Gastrocnemius medialis (tissue), 4 donors: ENCODE data around the gene TSACC. TPM values are rescaled to one million over a fixed set of nuclear protein-coding genes. Genes with fewer than 3 reads are reported as not detected.
A peak's percentile ranks its signal among the peaks of the same experiment; 100 is the strongest.

ENCODE experiments used
- ATAC-seq, 2 donors: fragments of 150-250 bp; one replicate each; pipeline ENCODE4 v1.9.1; 2016
- DNase-seq, 2 donors: peaks; one replicate each; pipeline ENCODE4 v3.0.0-alpha.2; 2019
- H3K27ac ChIP-seq, 4 donors: fragments of 200-600 bp; sonication (generic); 1 replicate in 1 of 4; 2 replicates in 3 of 4; pipeline ENCODE4 v1.5.1; 2016 to 2018; ENCODE audit warnings: mild to moderate bottlenecking in 2 of 4, moderate library complexity in 1 of 4
- H3K27me3 ChIP-seq, 3 donors: fragments of 200-600 bp; sonication (generic) in 2 of 3; 1 replicate in 1 of 3; 2 replicates in 2 of 3; pipeline versions ENCODE4 v1.5.1 to v1.6.0; 2016 to 2019; ENCODE audit warnings: mild to moderate bottlenecking in 1 of 3, moderate library complexity in 1 of 3
- H3K36me3 ChIP-seq, 2 donors: fragments of 200-600 bp; sonication (generic) in 1 of 2; one replicate each; pipeline ENCODE4 v1.5.1; 2017 to 2018
- H3K4me1 ChIP-seq, 2 donors: fragments of 200-600 bp; sonication (generic) in 1 of 2; one replicate each; pipeline ENCODE4 v1.5.1; 2016 to 2017; ENCODE audit warnings: mild to moderate bottlenecking in 2 of 2
- H3K4me3 ChIP-seq, 4 donors: fragments of 200-600 bp; sonication (generic) in 3 of 4; 1 replicate in 1 of 4; 2 replicates in 3 of 4; pipeline ENCODE4 v1.5.1; 2016 to 2019; ENCODE audit warnings: mild to moderate bottlenecking in 2 of 4
- H3K9me3 ChIP-seq, 3 donors: fragments of 200-600 bp; sonication (generic) in 2 of 3; 1 replicate in 1 of 3; 2 replicates in 2 of 3; pipeline ENCODE4 v1.5.1; 2016 to 2019
- POLR2A ChIP-seq, 2 donors: fragments of 450-650 bp; IDR thresholded peaks; one replicate each; pipeline ENCODE4 v1.6.1; 2017; ENCODE audit warnings: antibody characterized with exemption in 2 of 2, mild to moderate bottlenecking in 2 of 2, moderate library complexity in 2 of 2
- in situ Hi-C, 4 donors: fragments of 200-750 bp; cut with MboI; loops; one replicate each; pipeline versions ENCODE4 v1.15.0 to v1.8.0; 2017; ENCODE audit warnings: low sequenced_read_pairs in 4 of 4
- intact Hi-C: fragments of 100-400 bp; cut with DNase I; formaldehyde crosslinking; loops from one replicate; pipeline ENCODE4 v1.15.1; 2023; ENCODE audit warnings: low total_unique reads
- total RNA-seq, 4 donors: library from RNA; depleted of rRNA; stranded (reverse); fragments of >200 nt; gene quantifications; one replicate each; pipeline versions ENCODE4 v1.1.0 to v1.2.3, GENCODE V29; 2016
- TF ChIP-seq, protein P1 (sequence below), 5 experiments: fragments of 450-650 bp in 3 of 5; fragments of 200-600 bp in 2 of 5; sonication (generic) in 2 of 5; IDR thresholded peaks in 4 of 5; conservative IDR thresholded peaks in 1 of 5; 1 replicate in 4 of 5; 2 replicates in 1 of 5; pipeline ENCODE4 v1.5.1; 2016 to 2019; ENCODE audit warnings: antibody characterized with exemption in 5 of 5, mild to moderate bottlenecking in 3 of 5, moderate library complexity in 3 of 5

The TSACC gene
- total RNA-seq, 4 donors from 2014 or later = not detected

- peaks cover 19 to 24% (median 22%) of the 10 kb centered on the region in 3 donors for H3K27me3 ChIP-seq
- H3K4me3 ChIP-seq = no peak overlapping the region
- ATAC-seq (no peak), DNase-seq (no peak)
- H3K9me3 ChIP-seq = no peaks in the 10 kb centered on the region
- in situ Hi-C loops = no loop called here
- H3K4me1 ChIP-seq = no peaks in the 10 kb centered on the region
- H3K36me3 ChIP-seq = no peaks in the 10 kb centered on the region
- TF ChIP-seq, protein P1, sequence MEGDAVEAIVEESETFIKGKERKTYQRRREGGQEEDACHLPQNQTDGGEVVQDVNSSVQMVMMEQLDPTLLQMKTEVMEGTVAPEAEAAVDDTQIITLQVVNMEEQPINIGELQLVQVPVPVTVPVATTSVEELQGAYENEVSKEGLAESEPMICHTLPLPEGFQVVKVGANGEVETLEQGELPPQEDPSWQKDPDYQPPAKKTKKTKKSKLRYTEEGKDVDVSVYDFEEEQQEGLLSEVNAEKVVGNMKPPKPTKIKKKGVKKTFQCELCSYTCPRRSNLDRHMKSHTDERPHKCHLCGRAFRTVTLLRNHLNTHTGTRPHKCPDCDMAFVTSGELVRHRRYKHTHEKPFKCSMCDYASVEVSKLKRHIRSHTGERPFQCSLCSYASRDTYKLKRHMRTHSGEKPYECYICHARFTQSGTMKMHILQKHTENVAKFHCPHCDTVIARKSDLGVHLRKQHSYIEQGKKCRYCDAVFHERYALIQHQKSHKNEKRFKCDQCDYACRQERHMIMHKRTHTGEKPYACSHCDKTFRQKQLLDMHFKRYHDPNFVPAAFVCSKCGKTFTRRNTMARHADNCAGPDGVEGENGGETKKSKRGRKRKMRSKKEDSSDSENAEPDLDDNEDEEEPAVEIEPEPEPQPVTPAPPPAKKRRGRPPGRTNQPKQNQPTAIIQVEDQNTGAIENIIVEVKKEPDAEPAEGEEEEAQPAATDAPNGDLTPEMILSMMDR (IDR thresholded peaks at IDR 0.05 in 4 of 5, conservative IDR thresholded peaks at IDR 0.05 in 1 of 5) = no peak
- no peak for TF ChIP-seq POLR2A (IDR thresholded peaks at IDR 0.05)
- no peak overlapping the region for H3K27ac ChIP-seq
- intact Hi-C loops = no loop called here
Observed at GRCh38 chr1:156356262-156356874, 18.0 kb downstream of the TSACC start.

GRCh38 chr1:156356875-156357534 is 18.7 kb downstream of the TSACC start:
- peaks cover 19 to 24% (median 22%) of the 10 kb centered on the region in 3 donors for H3K27me3 ChIP-seq
- no peaks in the 10 kb centered on the region for H3K4me1 ChIP-seq
- peak in 1 of 2 donors; percentile 54 for ATAC-seq
- no peak for DNase-seq
- intact Hi-C loops (no loop called here), in situ Hi-C loops (no loop called here)
- no peak overlapping the region for H3K27ac ChIP-seq
- no peaks in the 10 kb centered on the region for H3K9me3 ChIP-seq
- no peaks in the 10 kb centered on the region for H3K36me3 ChIP-seq
- no peak for TF ChIP-seq POLR2A (IDR thresholded peaks at IDR 0.05)
- TF ChIP-seq, protein P1 (IDR thresholded peaks at IDR 0.05 in 4 of 5, conservative IDR thresholded peaks at IDR 0.05 in 1 of 5) = peak in 4 of 5 experiments; percentile 23 to 67 (median 44)
- no peak overlapping the region for H3K4me3 ChIP-seq

GRCh38 chr1:156357977-156358376 is 19.7 kb downstream of the TSACC start:
- H3K4me3 ChIP-seq = no peak overlapping the region
- no peak overlapping the region for H3K27ac ChIP-seq
- H3K36me3 ChIP-seq = no peaks in the 10 kb centered on the region
- TF ChIP-seq, protein P1 (IDR thresholded peaks at IDR 0.05 in 4 of 5, conservative IDR thresholded peaks at IDR 0.05 in 1 of 5) = no peak
- TF ChIP-seq POLR2A (IDR thresholded peaks at IDR 0.05) = no peak
- in situ Hi-C loops (no loop called here), intact Hi-C loops (no loop called here)
- H3K27me3 ChIP-seq = peaks cover 19 to 24% (median 22%) of the 10 kb centered on the region in 3 donors
- DNase-seq (no peak), ATAC-seq (no peak)
- no peaks in the 10 kb centered on the region for H3K9me3 ChIP-seq
- no peaks in the 10 kb centered on the region for H3K4me1 ChIP-seq

DNA sequence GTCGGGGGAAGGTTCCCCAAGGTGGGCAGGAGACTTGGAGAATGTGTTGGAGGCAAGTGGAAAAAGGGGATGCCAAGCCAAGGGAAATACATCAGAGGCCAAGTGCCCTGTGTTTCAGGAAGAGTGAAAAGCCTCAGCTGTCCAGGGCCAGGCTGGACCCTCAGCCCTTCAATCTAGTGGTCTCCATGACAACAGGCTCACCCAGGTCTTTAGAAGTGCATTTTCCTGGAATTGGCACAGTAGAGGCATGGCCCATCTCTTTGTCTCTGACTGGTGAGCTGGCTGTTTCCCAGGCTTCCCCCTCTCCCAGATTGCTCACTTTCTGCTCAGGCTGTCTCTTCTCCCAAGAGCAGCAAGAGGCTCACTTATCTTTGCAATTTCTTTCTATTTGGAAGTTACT is 20.3 kb downstream of the TSACC start:
- H3K36me3 ChIP-seq = no peaks in the 10 kb centered on the region
- no peak overlapping the region for H3K4me3 ChIP-seq
- no peak for DNase-seq
- no peaks in the 10 kb centered on the region for H3K4me1 ChIP-seq
- in situ Hi-C loops = no loop called here
- H3K27ac ChIP-seq = no peak overlapping the region
- H3K27me3 ChIP-seq = peaks cover 19 to 24% (median 22%) of the 10 kb centered on the region in 3 donors
- no peak for ATAC-seq
- intact Hi-C loops = no loop called here
- no peaks in the 10 kb centered on the region for H3K9me3 ChIP-seq
- no peak for TF ChIP-seq POLR2A (IDR thresholded peaks at IDR 0.05)
- TF ChIP-seq, protein P1 (IDR thresholded peaks at IDR 0.05 in 4 of 5, conservative IDR thresholded peaks at IDR 0.05 in 1 of 5) = no peak
